ENCODE data around the gene CMSS1. TPM values are rescaled to one million over a fixed set of nuclear protein-coding genes. Genes with fewer than 3 reads are reported as not detected.

CMSS1 gene
- polyA plus RNA-seq, 1 of the 3 experiments (the other 2 are of a cell fraction) = 9.1 TPM

GRCh38 chr3:99872923-99873254 is 55.2 kb downstream of the CMSS1 start:
- H4K20me1 ChIP-seq (ENCODE audit: insufficient read depth) = 0 out of 2 replicates have a peak, but pooled peaks cover 7% of the 10 kb centered on the region

GRCh38 chr3:99873269-99874102 is 55.8 kb downstream of the CMSS1 start:
- no peak for DNase-seq
- peaks cover 17 to 30% of the 10 kb centered on the region in 2 experiments for H3K36me3 ChIP-seq (replicated peaks in 1 of 2; ENCODE audit: control insufficient read depth in 1 of 2, insufficient read depth in 2 of 2, low read length in 1 of 2)
- H3K9me2 ChIP-seq = no peaks in the 10 kb centered on the region
- 0 out of 2 replicates have a peak, but pooled peaks cover 7% of the 10 kb centered on the region for H4K20me1 ChIP-seq (ENCODE audit: insufficient read depth)
- peak overlapping the region; percentile 85 for H3K4me2 ChIP-seq
- H2AFZ ChIP-seq (ENCODE audit: low read depth) = no peak overlapping the region
- no peaks in the 10 kb centered on the region for H3K27me3 ChIP-seq (ENCODE audit: insufficient read depth)
- H3K27ac ChIP-seq (ENCODE audit: low read depth in 2 of 2, low read length in 1 of 2) = peak overlapping the region; percentile 19 to 85; a peak in 3 of 4 replicates
- ChIA-PET POLR2A (interaction anchor here (0.6 kb wide), 1 partner anchor 22 kb away, joined by 3 read pairs; no protein-coding TSS in a partner anchor), CTCF (interaction anchor here (1.0 to 1.7 kb wide), 3 partner anchors 14 to 195 kb away, joined by 3 to 9 read pairs (median 3); no protein-coding TSS in a partner anchor)
- peaks cover 75% of the 10 kb centered on the region for H3K79me2 ChIP-seq (ENCODE audit: insufficient read depth)
- 49% methylated on average over 2 of the region's 2 CpGs for WGBS (ENCODE audit: low lambda C conversion rate)
- H3K4me3 ChIP-seq (ENCODE audit: low read depth in 2 of 2, low read length in 1 of 2) = peak overlapping the region; percentile 82 to 83; a peak in 3 of 4 replicates
- H3K9ac ChIP-seq = peak overlapping the region; percentile 97
- TF ChIP-seq TCF12 (IDR thresholded peaks at IDR 0.05) (no peak), RFX5 (IDR thresholded peaks at IDR 0.05; ENCODE audit: low read length) (no peak), MEF2A (IDR thresholded peaks at IDR 0.05; ENCODE audit: borderline replicate concordance, low read depth) (0 out of 2 replicates have a peak, but pooled peaks have one; percentile 8), RAD21 (IDR thresholded peaks at IDR 0.05; ENCODE audit: low read length) (no peak), MAX (IDR thresholded peaks at IDR 0.05; ENCODE audit: low read depth) (no peak), NFIC (IDR thresholded peaks at IDR 0.05; ENCODE audit: borderline replicate concordance) (no peak), EZH2phosphoT487 (IDR thresholded peaks at IDR 0.05; ENCODE audit: borderline replicate concordance, low read depth) (no peak)
- H3F3A ChIP-seq (replicated peaks; ENCODE audit: insufficient read depth) = peaks cover 16% of the 10 kb centered on the region
- H3K4me1 ChIP-seq (ENCODE audit: control insufficient read depth in 1 of 2, insufficient read depth in 2 of 2, low read depth in 1 of 2, low read length in 1 of 2) = peaks cover 10 to 33% of the 10 kb centered on the region in 2 experiments; a peak in 3 of 4 replicates
- no peaks in the 10 kb centered on the region for H3K9me3 ChIP-seq

More at GRCh38 chr3:99872923-99873254, 55.2 kb downstream of the CMSS1 start:
- Histone ChIP-seq H3K4me1 (ENCODE audit: control insufficient read depth in 1 of 2, insufficient read depth in 2 of 2, low read depth in 1 of 2, low read length in 1 of 2) (peaks cover 10 to 39% of the 10 kb centered on the region in 2 experiments; a peak in 3 of 4 replicates), H3K4me3 (ENCODE audit: low read depth in 2 of 2, low read length in 1 of 2) (peak overlapping the region; percentile 82 to 83; a peak in 3 of 4 replicates), H3K27me3 (ENCODE audit: insufficient read depth) (no peaks in the 10 kb centered on the region), H2AFZ (ENCODE audit: low read depth) (no peak overlapping the region), H3K9ac (peak overlapping the region; percentile 97), H3K9me2 (no peaks in the 10 kb centered on the region), H3K36me3 (replicated peaks in 1 of 2; ENCODE audit: control insufficient read depth in 1 of 2, insufficient read depth in 2 of 2, low read length in 1 of 2) (peaks cover 17 to 35% of the 10 kb centered on the region in 2 experiments), H3F3A (replicated peaks; ENCODE audit: insufficient read depth) (peaks cover 18% of the 10 kb centered on the region), H3K4me2 (peak overlapping the region; percentile 85), H3K79me2 (ENCODE audit: insufficient read depth) (peaks cover 81% of the 10 kb centered on the region), H3K27ac (ENCODE audit: low read depth in 2 of 2, low read length in 1 of 2) (peak overlapping the region in 1 of 2 experiments; percentile 85; a peak in 3 of 4 replicates), H3K9me3 (no peaks in the 10 kb centered on the region)
- DNase-seq = no peak
- ChIA-PET CTCF (interaction anchor here (0.7 to 1.7 kb wide), 4 partner anchors 14 to 196 kb away, joined by 3 to 9 read pairs (median 4); no protein-coding TSS in a partner anchor), POLR2A (interaction anchor here (0.6 kb wide), 1 partner anchor 22 kb away, joined by 3 read pairs; no protein-coding TSS in a partner anchor)
- TF ChIP-seq RXRA (IDR thresholded peaks at IDR 0.05; ENCODE audit: borderline replicate concordance, low read depth) = no peak
- no peak for TF ChIP-seq YY1 (IDR thresholded peaks at IDR 0.05; ENCODE audit: low read depth)
- no peak for TF ChIP-seq EP300 (IDR thresholded peaks at IDR 0.05; ENCODE audit: borderline replicate concordance in 1 of 2, low read depth in 1 of 2, low read length in 1 of 2)
- no peak for TF ChIP-seq GABPA (IDR thresholded peaks at IDR 0.05; ENCODE audit: low read depth)
- TF ChIP-seq RAD21 (IDR thresholded peaks at IDR 0.05; ENCODE audit: low read length) = no peak
- no peak for TF ChIP-seq USF1 (IDR thresholded peaks at IDR 0.05; ENCODE audit: borderline replicate concordance, low read depth)
- no peak for TF ChIP-seq GATA2 (CRISPR knock-in tag; IDR thresholded peaks at IDR 0.05)
- TF ChIP-seq SMC3 (IDR thresholded peaks at IDR 0.05; ENCODE audit: low read depth, low read length) = no peak
- no peak for TF ChIP-seq RCOR1 (IDR thresholded peaks at IDR 0.05; ENCODE audit: low read length)
- TF ChIP-seq MAX (IDR thresholded peaks at IDR 0.05; ENCODE audit: low read depth) = no peak

Data from SK-N-SH (cell line).